SK-N-SH (cell line): Measurements from ENCODE around the gene GUCY2D. TPM values are rescaled to one million over a fixed set of nuclear protein-coding genes. Genes with fewer than 3 reads are reported as not detected.

Experiments
- CTCF ChIA-PET: fragments of 300-600, 350-600 bp; formaldehyde crosslinking; extraction: SDS; loops from one replicate; lab custom pipeline; 2021; lab: Yijun Ruan, JAX
- POLR2A ChIA-PET: fragments of 350-600 bp; sonication (Branson Sonifier 250); formaldehyde crosslinking; extraction: SDS; loops from one replicate; lab custom pipeline; 2020; ENCODE audit warnings: antibody characterized with exemption, inconsistent platforms; lab: Yijun Ruan, JAX
- DNase-seq: peaks from one replicate; pipeline ENCODE4 v3.0.0; 2012
- H2AFZ ChIP-seq: fragments of 200-600 bp; sonication (generic); 2 replicates; pipeline ENCODE4 v1.8.1; 2016; ENCODE audit warnings: antibody characterized with exemption, mild to moderate bottlenecking, low read depth
- H3F3A ChIP-seq: fragments of 200-600 bp; sonication (generic); replicated peaks from 2 replicates; pipeline ENCODE3; 2016; ENCODE audit warnings: antibody characterized with exemption, mild to moderate bottlenecking; ENCODE audit not compliant: insufficient read depth
- H3K27ac ChIP-seq, 2 experiments: fragments of 200-500 bp in 1 of 2; fragments of 200-600 bp in 1 of 2; sonication (Bioruptor generic) in 1 of 2; sonication (generic), shearing (Covaris generic) in 1 of 2; 2 replicates each; pipeline versions ENCODE4 v1.5.1 to v1.6.1; 2014 to 2016; ENCODE audit warnings: low read depth in 2 of 2, inconsistent platforms in 1 of 2, low read length in 1 of 2, mild to moderate bottlenecking in 1 of 2, mixed read lengths in 1 of 2
- H3K27me3 ChIP-seq: fragments of 200-600 bp; sonication (generic), shearing (Covaris generic); 2 replicates; pipeline ENCODE4 v1.6.1; 2016; ENCODE audit warnings: mixed run types; ENCODE audit not compliant: insufficient read depth
- H3K36me3 ChIP-seq, 2 experiments: fragments of 200-500 bp in 1 of 2; fragments of 200-600 bp in 1 of 2; sonication (Bioruptor generic) in 1 of 2; sonication (generic) in 1 of 2; replicated peaks in 1 of 2; 2 replicates each; pipeline versions ENCODE3 to v1.5.1; 2014 to 2016; ENCODE audit warnings: low read length in 1 of 2, mild to moderate bottlenecking in 1 of 2; ENCODE audit not compliant: insufficient read depth in 2 of 2, control insufficient read depth in 1 of 2
- H3K4me1 ChIP-seq, 2 experiments: fragments of 200-500 bp in 1 of 2; fragments of 200-600 bp in 1 of 2; sonication (Bioruptor generic) in 1 of 2; sonication (generic), shearing (Covaris generic) in 1 of 2; 2 replicates each; pipeline versions ENCODE4 v1.5.1 to v1.6.1; 2014 to 2016; ENCODE audit warnings: low read depth in 1 of 2, low read length in 1 of 2, mixed run types in 1 of 2; ENCODE audit not compliant: insufficient read depth in 2 of 2, control insufficient read depth in 1 of 2
- H3K4me2 ChIP-seq: fragments of 200-600 bp; sonication (generic), shearing (Covaris generic); 2 replicates; pipeline ENCODE4 v1.6.1; 2017; ENCODE audit warnings: mixed run types
- H3K4me3 ChIP-seq, 2 experiments: fragments of 200-500 bp in 1 of 2; fragments of 200-600 bp in 1 of 2; sonication (Bioruptor generic) in 1 of 2; sonication (generic), shearing (Covaris generic) in 1 of 2; 2 replicates each; pipeline versions ENCODE4 v1.5.1 to v1.8.1; 2014 to 2016; ENCODE audit warnings: low read depth in 2 of 2, inconsistent platforms in 1 of 2, low read length in 1 of 2, mild to moderate bottlenecking in 1 of 2, mixed read lengths in 1 of 2, moderate library complexity in 1 of 2
- H3K79me2 ChIP-seq: fragments of 200-600 bp; sonication (generic); 2 replicates; pipeline ENCODE4 v1.8.1; 2017; ENCODE audit warnings: mild to moderate bottlenecking; ENCODE audit not compliant: insufficient read depth
- H3K9ac ChIP-seq: fragments of 200-600 bp; sonication (generic); 2 replicates; pipeline ENCODE4 v1.6.1; 2017; ENCODE audit warnings: mixed run types
- H3K9me2 ChIP-seq: fragments of 200-600 bp; sonication (generic); 2 replicates; pipeline ENCODE4 v1.6.1; 2017; ENCODE audit warnings: mixed run types
- H3K9me3 ChIP-seq: fragments of 200-600 bp; sonication (generic); 2 replicates; pipeline ENCODE4 v1.6.1; 2017; ENCODE audit warnings: mixed run types, mild to moderate bottlenecking, moderate library complexity
- H4K20me1 ChIP-seq: fragments of 200-600 bp; sonication (generic); 2 replicates; pipeline ENCODE4 v1.6.1; 2017; ENCODE audit warnings: mild to moderate bottlenecking, mixed run types; ENCODE audit not compliant: insufficient read depth
- CTCF ChIP-seq: fragments of 200-600 bp; sonication (generic); IDR thresholded peaks from 2 replicates; pipeline ENCODE4 v1.6.1; 2017; ENCODE audit warnings: antibody characterized with exemption, mild to moderate bottlenecking, moderate library complexity
- EP300 ChIP-seq, 2 experiments: IDR thresholded peaks; 2 replicates each; pipeline versions ENCODE4 v1.4.0 to v1.6.1; 2012; ENCODE audit warnings: borderline replicate concordance in 1 of 2, low read depth in 1 of 2, low read length in 1 of 2
- FOSL2 ChIP-seq: IDR thresholded peaks from 2 replicates; pipeline ENCODE4 v1.4.0; 2012; ENCODE audit warnings: low read depth, mild to moderate bottlenecking, moderate library complexity, borderline replicate concordance
- GABPA ChIP-seq: IDR thresholded peaks from 2 replicates; pipeline ENCODE4 v1.4.0; 2012; ENCODE audit warnings: low read depth, mild to moderate bottlenecking
- JUND ChIP-seq: IDR thresholded peaks from 2 replicates; pipeline ENCODE4 v1.4.0; 2012
- MAX ChIP-seq: IDR thresholded peaks from 2 replicates; pipeline ENCODE4 v1.4.0; 2012; ENCODE audit warnings: low read depth
- MXI1 ChIP-seq: IDR thresholded peaks from 2 replicates; pipeline ENCODE4 v1.6.1; 2012; ENCODE audit warnings: mild to moderate bottlenecking, low read depth, low read length, improper control_type of control experiment
- NFIC ChIP-seq: IDR thresholded peaks from 2 replicates; pipeline ENCODE4 v1.4.0; 2012; ENCODE audit warnings: borderline replicate concordance
- RAD21 ChIP-seq: IDR thresholded peaks from 2 replicates; pipeline ENCODE4 v1.6.1; 2012; ENCODE audit warnings: mild to moderate bottlenecking, low read length
- RCOR1 ChIP-seq: fragments of 150-350 bp; IDR thresholded peaks from 2 replicates; pipeline ENCODE4 v1.6.1; 2017; ENCODE audit warnings: antibody characterized with exemption, low read length
- SIN3A ChIP-seq: IDR thresholded peaks from 2 replicates; pipeline ENCODE4 v1.6.1; 2012; ENCODE audit warnings: low read depth, mild to moderate bottlenecking, low read length, moderate library complexity, borderline replicate concordance
- SMC3 ChIP-seq: IDR thresholded peaks from 2 replicates; pipeline ENCODE4 v1.6.1; 2012; ENCODE audit warnings: low read depth, low read length, improper control_type of control experiment
- TCF12 ChIP-seq: IDR thresholded peaks from 2 replicates; pipeline ENCODE4 v1.4.0; 2012
- USF1 ChIP-seq: IDR thresholded peaks from 2 replicates; pipeline ENCODE4 v1.4.0; 2012; ENCODE audit warnings: low read depth, borderline replicate concordance
- WGBS: methylation state at CpG from one replicate; pipeline ENCODE4 v1.1.6; 2017; ENCODE audit warnings: low lambda C conversion rate; 5-methylcytosine and 5-hydroxymethylcytosine counted together
- polyA plus RNA-seq, 3 experiments: library from polyadenylated mRNA; depleted of rRNA; stranded (reverse); fragments of >200 nt; gene quantifications; 2 replicates each; pipeline ENCODE4 v1.2.3, GENCODE V29; 2012
- TF ChIP-seq, protein P1 (sequence below): fragments of 150-350 bp; IDR thresholded peaks from 2 replicates; pipeline ENCODE4 v1.6.1; 2017; ENCODE audit warnings: antibody characterized with exemption, low read length, low read depth, borderline replicate concordance

The GUCY2D gene
- polyA plus RNA-seq, 1 of the 3 experiments (the other 2 are of a cell fraction), result not detected

DNA sequence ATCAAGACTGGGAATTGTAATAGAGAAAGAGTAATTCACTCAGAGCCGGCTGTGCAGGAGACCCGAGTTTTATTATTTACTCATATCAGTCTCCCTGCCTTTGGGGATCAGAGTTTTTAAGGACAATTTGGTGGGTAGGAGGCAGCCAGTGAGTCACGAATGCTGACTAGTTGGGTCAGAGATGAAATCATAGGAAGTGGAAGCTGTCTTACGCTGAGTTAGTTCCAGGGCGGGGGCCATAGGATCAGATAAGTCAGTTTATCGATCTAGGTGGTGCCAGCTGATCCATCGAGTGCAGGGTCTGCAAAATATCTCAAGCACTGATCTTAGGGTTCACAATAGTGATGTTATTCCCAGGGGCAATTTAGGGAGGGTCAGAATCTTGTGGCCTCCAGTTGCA is 20.2 kb upstream of the GUCY2D start:
- Histone ChIP-seq H3K9me2 (no peaks in the 10 kb centered on the region), H3K9me3 (no peaks in the 10 kb centered on the region), H2AFZ (peak overlapping the region; percentile 80), H3K4me1 (no peaks in the 10 kb centered on the region; a peak in 1 of 4 replicates), H3K9ac (peak overlapping the region; percentile 17; the same call in 1 of the 2 replicates), H3K27ac (peak overlapping the region in 1 of 2 experiments; percentile 59; a peak in 2 of 4 replicates), H3K4me3 (peak overlapping the region in 1 of 2 experiments; percentile 33; a peak in 2 of 4 replicates), H4K20me1 (no peaks in the 10 kb centered on the region), H3K79me2 (no peaks in the 10 kb centered on the region), H3F3A (peaks cover 10% of the 10 kb centered on the region), H3K4me2 (peak overlapping the region; percentile 51), H3K27me3 (no peaks in the 10 kb centered on the region), H3K36me3 (no peaks in the 10 kb centered on the region)
- no peak for DNase-seq
- CTCF ChIA-PET, result interaction anchor here (1.0 to 8.0 kb wide), 17 partner anchors 7 to 239 kb away, joined by 3 to 47 read pairs (median 5); partner anchors contain the start of genes CNTROB and RNF227
- 8% methylated on average over 7 of the region's 7 CpGs for WGBS
- TF ChIP-seq NFIC (peak; percentile 30; the same call in 1 of the 2 replicates), GABPA (peak; percentile 41; the same call in 1 of the 2 replicates), TCF12 (peak; percentile 52; the same call in 1 of the 2 replicates), CTCF (no peak), EP300 (IDR thresholded peaks at IDR 0.05; ENCODE audit: borderline replicate concordance in 1 of 2, low read depth in 1 of 2, low read length in 1 of 2) (peak in 1 of 2 experiments; percentile 34; a peak in 1 of 4 replicates), JUND (peak; percentile 59), MXI1 (no peak), SIN3A (no peak), MAX (no peak), FOSL2 (peak; percentile 79)
- POLR2A ChIA-PET, result no interaction called here

GRCh38 chr17:7982666-7983065 is 19.7 kb upstream of the GUCY2D start:
- H4K20me1 ChIP-seq, result no peaks in the 10 kb centered on the region
- H2AFZ ChIP-seq, result peak overlapping the region; percentile 80
- H3K9ac ChIP-seq, result peak overlapping the region; percentile 17; the same call in 1 of the 2 replicates
- H3K79me2 ChIP-seq, result no peaks in the 10 kb centered on the region
- TF ChIP-seq MXI1, result no peak
- TF ChIP-seq, protein P1, sequence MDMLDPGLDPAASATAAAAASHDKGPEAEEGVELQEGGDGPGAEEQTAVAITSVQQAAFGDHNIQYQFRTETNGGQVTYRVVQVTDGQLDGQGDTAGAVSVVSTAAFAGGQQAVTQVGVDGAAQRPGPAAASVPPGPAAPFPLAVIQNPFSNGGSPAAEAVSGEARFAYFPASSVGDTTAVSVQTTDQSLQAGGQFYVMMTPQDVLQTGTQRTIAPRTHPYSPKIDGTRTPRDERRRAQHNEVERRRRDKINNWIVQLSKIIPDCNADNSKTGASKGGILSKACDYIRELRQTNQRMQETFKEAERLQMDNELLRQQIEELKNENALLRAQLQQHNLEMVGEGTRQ, result no peak
- peak; percentile 48 for TF ChIP-seq CTCF
- peak; percentile 26; the same call in 1 of the 2 replicates for TF ChIP-seq SMC3
- TF ChIP-seq USF1, result no peak
- TF ChIP-seq RCOR1, result no peak
- TF ChIP-seq RAD21, result peak; percentile 58
- H3K27me3 ChIP-seq, result no peaks in the 10 kb centered on the region
- no peaks in the 10 kb centered on the region for H3K9me2 ChIP-seq
- peaks cover 10% of the 10 kb centered on the region for H3F3A ChIP-seq
- POLR2A ChIA-PET, result no interaction called here
- H3K9me3 ChIP-seq, result no peaks in the 10 kb centered on the region
- peak overlapping the region in 1 of 2 experiments; percentile 33; a peak in 1 of 4 replicates for H3K4me3 ChIP-seq
- DNase-seq, result no peak
- no peaks in the 10 kb centered on the region for H3K36me3 ChIP-seq
- 80% methylated on average over 6 of the region's 6 CpGs for WGBS
- CTCF ChIA-PET, result interaction anchor here (0.6 to 8.0 kb wide), 18 partner anchors 7 to 239 kb away, joined by 3 to 47 read pairs (median 5); partner anchors contain the start of genes CNTROB and RNF227
- peak overlapping the region; percentile 51 for H3K4me2 ChIP-seq
- H3K4me1 ChIP-seq, result no peaks in the 10 kb centered on the region; a peak in 1 of 4 replicates
- H3K27ac ChIP-seq, result peak overlapping the region in 1 of 2 experiments; percentile 59; a peak in 2 of 4 replicates
